ENCODE data around the gene INPP5A. TPM values are rescaled to one million over a fixed set of nuclear protein-coding genes. Genes with fewer than 3 reads are reported as not detected.

Gene INPP5A
- total RNA-seq, 1 experiment from 2014 or later: 12.3 TPM

GRCh38 chr10:132590094-132590751 lies 52.6 kb downstream of the INPP5A start:
- H3K9ac ChIP-seq (ENCODE audit: low read length): no peak overlapping the region
- ChIA-PET CTCF (no interaction called here), POLR2A (no interaction called here), RAD21 (ENCODE audit: low non-redundant PET in 1 of 2, low total read pairs in 2 of 2, uncharacterized antibody in 2 of 2, unreplicated experiment in 2 of 2) (no interaction called here)
- H3K27ac ChIP-seq (ENCODE audit: low read depth, low read length): no peak overlapping the region
- no peaks in the 10 kb centered on the region for H3K9me2 ChIP-seq (ENCODE audit: insufficient read depth)
- peaks cover 8 to 16% of the 10 kb centered on the region in 2 experiments for H3K4me1 ChIP-seq (ENCODE audit: control insufficient read depth in 1 of 2, insufficient read depth in 2 of 2, low read length in 2 of 2)
- DNase-seq (ENCODE audit: low read depth, low spot score) (no peak), ATAC-seq (no peak)
- H3K4me2 ChIP-seq (ENCODE audit: low read length): no peak overlapping the region
- no peak overlapping the region for H3K4me3 ChIP-seq (replicated peaks in 1 of 2; ENCODE audit: low read depth in 1 of 2, low read length in 2 of 2)
- H4K20me1 ChIP-seq (ENCODE audit: insufficient read depth): no peaks in the 10 kb centered on the region
- no peaks in the 10 kb centered on the region for H3K9me3 ChIP-seq (ENCODE audit: control insufficient read depth in 1 of 2, insufficient read depth in 1 of 2, low read depth in 1 of 2, low read length in 2 of 2)
- no peaks in the 10 kb centered on the region for H3K27me3 ChIP-seq (ENCODE audit: insufficient read depth, low read length)
- intact Hi-C loops (cut with micrococcal nuclease): no loop called here
- H2AFZ ChIP-seq (ENCODE audit: low read depth, low read length, poor library complexity, severe bottlenecking): no peak overlapping the region
- H3K36me3 ChIP-seq (ENCODE audit: control insufficient read depth in 1 of 2, insufficient read depth in 2 of 2, low read length in 2 of 2): no peaks in the 10 kb centered on the region
- no TSS peak for BruUV-seq (replicated peaks)
- TF ChIP-seq CTCF (IDR thresholded peaks at IDR 0.05 in 2 of 3, conservative IDR thresholded peaks at IDR 0.05 in 1 of 3; ENCODE audit: borderline replicate concordance in 1 of 3, insufficient read depth in 1 of 3, low read depth in 2 of 3, low read length in 2 of 3) (no peak), FOSL1 (IDR thresholded peaks at IDR 0.05; ENCODE audit: low read depth) (no peak), ZFX (IDR thresholded peaks at IDR 0.05) (no peak), ZBTB33 (IDR thresholded peaks at IDR 0.05; ENCODE audit: extremely low read depth, insufficient replicate concordance, low read length) (no peak), YY1 (IDR thresholded peaks at IDR 0.05; ENCODE audit: extremely low read depth, insufficient replicate concordance, low read depth, low read length) (no peak), ATF3 (IDR thresholded peaks at IDR 0.05) (no peak)
- 0 out of 2 replicates have a peak, but pooled peaks cover 10% of the 10 kb centered on the region for H3K79me2 ChIP-seq (ENCODE audit: insufficient read depth, low read length)
